Hypothalamus (tissue), 51 donors: ENCODE measurements around the gene METRNL.
"Not testable (repeated sequence)": the region's sequence is repeated elsewhere in the genome, so short reads cannot be mapped to it uniquely, and the experiment has no call there.

Source experiments
- DNase-seq, 51 donors: peaks; one replicate each; lab custom pipeline; 2025; lab: John Stamatoyannopoulos, UW

Gene METRNL

DNA sequence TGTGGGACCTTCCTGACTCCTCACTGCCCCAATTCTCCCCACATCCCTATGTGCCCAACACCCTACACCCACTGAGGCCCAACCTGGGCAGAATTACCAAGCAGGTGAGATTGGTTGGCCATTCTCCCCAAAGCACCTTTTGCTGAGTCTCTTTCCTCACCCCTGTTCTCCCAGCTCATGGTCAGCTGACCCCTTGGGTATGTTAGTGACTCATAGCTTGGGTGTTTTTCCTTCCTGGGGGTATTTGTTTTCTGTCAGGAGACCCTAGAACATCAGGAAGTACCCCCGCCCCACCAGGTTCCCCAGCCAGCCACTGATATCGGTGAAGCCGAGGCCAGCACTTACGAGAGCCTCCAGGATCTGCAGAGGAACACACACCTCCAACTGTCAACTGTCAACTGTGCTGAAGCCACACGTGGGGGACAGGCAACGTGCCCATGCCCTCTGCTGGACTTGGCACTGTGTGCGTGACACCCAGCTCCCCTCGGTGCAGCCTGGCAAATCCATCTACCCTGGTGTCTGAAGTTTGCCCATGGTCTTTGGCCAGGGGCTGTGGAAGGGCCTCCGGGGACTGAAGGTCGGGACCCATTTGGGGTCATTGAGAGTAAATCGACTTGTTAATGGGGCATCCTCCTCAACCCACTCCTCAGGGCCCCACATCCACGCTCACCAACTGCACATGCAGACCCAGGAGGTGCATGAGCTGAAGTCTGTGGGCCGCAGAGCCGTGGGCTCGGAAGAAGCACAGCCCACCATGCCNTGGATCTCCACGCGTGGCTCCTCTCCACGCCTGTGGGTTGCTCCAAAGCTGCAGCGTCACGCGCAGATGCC lies 53.1 kb downstream of the METRNL start:
- no peak for DNase-seq

DNA sequence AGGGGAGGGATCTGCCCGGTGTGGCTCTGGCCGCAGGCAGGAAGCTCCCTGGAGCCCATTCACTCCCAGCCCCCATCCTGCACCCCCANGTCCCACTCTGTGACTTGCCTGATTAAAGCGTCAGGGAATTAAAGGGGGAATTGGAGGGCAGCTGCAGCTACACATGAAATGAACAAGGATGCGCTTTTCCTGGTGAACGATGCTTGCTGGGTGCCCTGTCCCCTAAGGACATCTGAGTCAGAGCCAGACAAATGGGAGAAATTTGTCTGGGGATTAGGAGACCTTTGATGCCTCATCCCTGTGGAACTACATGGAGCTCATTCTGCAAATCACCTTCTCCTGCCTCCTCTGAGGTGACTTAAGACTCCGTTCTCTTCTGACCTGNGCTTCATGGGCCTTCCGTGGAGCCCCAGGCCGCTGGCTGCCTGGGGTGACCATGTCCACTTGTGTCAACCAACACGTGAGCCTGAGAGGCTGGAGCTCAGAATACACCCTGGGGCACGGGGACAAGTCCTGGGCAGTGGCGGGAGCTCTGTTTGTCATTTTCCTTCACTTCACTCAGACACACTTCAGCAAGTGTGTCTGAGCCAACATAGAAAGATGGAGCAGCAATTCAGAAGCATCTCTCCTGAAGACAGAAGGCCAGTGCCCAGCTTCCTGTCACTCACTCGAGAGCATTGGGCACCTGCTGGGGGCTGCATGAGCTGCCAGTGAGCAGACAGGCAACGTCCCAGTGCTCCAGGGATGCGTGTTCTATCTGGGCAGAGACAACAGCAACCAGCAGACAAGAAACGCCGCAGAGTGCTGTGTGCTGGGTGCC lies 54.1 kb downstream of the METRNL start:
- no peak for DNase-seq

DNA sequence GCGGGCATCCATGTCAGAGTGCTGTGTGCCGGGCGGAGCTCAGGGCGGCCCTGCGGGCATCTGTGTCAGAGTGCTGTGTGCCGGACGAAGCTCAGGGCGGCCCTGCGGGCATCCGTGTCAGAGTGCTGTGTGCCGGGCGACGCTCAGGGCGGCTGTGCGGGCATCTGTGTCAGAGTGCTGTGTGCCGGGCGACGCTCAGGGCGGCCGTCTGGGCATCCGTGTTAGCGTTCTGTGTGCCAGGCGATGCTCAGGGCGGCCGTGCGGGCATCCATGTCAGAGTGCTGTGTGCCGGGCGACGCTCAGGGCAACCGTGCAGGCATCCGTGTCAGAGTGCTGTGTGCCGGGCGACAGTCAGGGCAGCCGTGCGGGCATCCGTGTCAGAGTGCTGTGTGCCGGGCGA lies 55.0 kb downstream of the METRNL start:
- not testable (repeated sequence) for DNase-seq

DNA sequence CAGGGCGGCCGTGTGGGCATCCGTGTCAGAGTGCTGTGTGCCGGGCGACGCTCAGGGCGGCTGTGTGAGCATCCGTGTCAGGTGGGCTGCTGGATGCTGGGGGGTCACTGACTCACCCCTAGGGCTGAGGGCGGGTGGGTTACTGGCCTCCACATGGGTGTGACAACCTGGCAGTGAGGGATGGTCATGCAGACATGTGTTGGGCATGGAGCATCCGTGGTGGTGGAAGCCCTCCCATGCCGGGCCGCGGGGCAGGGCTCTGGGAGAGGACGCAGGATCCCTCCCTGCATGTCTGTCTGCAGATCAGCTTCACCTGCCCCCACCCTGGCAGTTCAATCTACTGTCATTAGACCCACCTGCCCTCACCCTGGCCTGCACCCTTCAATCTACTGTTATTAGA lies 56.3 kb downstream of the METRNL start:
- no peak for DNase-seq

DNA sequence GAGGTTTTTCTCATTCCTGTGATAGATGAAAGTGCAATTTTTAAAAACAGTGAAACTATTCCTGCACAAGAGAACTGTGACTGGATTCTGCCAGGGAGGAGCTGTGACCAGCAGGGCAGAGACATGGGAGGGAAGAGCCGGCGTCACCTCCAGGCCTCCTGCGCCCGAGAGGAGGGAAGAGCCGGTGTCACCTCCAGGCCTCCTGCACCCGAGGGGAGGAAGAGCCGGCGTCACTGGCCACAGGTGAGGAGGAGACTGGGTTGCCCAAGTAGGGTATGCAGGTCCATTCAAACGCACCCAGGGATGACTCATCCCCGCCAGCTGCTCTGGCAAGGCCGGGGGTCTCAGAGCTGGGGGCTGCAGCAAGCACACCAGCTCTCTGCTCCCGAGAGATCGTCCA lies 56.7 kb downstream of the METRNL start:
- no peak for DNase-seq

DNA sequence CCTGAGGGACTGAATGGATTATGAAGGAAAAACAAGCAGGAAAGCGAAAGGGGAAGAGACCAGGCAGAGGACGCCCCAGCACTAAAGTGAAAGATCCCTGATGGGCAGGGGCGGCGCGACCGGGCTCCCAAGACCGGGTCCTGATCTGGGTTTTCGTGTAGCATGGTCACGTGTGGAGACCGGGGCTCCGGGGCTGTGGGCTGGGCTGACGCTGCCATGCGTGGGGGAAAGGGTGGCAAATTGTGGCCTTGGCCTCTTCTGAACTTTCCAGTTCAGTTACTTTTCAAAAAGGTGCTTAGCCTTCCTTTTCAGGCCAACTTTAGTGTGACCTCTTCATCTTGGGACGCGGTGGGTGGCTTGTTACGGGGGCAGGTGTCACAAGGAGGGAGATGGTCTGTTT lies 57.5 kb downstream of the METRNL start:
- DNase-seq, result no peak

DNA sequence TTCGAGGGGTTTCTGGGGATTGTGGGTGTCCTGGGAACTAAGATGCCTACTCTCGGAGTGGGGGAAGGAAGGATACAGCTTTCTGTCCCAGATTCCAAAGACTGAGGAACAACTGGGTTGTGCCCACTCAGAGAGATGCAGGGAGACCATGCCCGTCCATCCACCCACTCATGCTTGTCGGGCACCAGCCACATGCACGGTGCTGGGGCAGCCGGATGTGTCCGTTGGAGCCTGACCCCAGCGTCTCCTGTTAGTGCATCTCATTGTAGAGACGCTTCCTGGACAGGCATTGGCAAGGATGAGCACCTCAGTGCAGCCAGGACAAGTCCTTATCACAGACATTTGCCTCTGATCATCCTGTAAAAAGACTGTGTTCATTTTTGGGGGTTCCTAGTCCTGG lies 58.1 kb downstream of the METRNL start:
- DNase-seq, result no peak

DNA sequence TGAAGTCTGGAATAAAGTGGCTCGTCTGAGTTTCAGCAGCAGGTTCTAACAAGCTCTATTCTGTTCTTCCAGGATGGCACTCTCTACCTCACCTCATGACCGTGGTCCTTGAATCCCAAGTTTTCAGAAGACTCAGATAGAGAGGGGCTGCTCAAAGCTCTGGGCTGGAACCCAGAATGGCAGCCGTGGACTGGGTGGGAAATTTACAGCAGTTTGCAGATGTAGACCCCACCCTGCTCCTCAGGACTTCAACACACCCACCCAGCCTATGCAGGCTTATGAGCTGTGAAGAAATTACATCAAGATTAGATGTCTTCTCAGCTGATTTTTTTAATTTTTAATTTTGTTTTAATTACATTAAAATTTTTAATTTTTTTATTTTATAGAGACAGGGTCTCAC lies 59.4 kb downstream of the METRNL start:
- no peak for DNase-seq

DNA sequence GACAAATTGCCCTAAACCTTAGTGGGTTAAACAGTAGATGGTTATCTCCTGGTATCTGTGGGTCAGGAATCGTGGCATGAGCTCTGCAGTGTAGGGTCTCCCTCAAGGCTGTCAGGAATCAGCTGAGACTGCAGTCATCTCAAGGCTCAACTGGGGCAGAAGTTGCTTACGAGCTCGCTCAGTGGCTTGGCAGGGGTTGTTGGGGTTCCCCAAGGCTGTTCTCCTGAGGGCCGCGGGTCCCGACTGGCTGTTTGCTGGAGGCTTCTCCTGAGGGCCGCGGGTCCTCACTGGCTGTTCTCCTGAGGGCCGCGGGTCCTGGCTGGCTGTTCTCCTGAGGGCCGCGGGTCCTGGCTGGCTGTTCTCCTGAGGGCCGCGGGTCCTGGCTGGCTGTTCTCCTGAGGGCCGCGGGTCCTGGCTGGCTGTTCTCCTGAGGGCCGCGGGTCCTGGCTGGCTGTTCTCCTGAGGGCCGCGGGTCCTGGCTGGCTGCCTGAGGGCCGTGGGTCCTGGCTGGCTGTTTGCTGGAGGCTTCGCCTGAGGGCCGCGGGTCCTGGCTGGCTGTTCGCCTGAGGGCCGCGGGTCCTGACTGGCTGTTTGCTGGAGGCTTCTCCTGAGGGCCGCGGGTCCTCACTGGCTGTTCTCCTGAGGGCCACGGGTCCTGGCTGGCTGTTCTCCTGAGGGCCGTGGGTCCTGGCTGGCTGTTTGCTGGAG lies 60.3 kb downstream of the METRNL start:
- not testable (repeated sequence) for DNase-seq

DNA sequence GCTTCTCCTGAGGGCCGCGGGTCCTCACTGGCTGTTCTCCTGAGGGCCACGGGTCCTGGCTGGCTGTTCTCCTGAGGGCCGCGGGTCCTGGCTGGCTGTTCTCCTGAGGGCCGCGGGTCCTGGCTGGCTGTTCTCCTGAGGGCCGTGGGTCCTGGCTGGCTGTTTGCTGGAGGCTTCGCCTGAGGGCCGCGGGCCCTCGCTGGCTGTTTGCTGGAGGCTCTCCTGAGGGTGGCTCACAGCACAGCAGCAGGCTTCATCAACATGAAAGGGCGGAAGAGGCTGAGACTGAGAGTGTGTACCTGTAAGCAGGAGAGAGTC lies 60.8 kb downstream of the METRNL start:
- not testable (repeated sequence) for DNase-seq

DNA sequence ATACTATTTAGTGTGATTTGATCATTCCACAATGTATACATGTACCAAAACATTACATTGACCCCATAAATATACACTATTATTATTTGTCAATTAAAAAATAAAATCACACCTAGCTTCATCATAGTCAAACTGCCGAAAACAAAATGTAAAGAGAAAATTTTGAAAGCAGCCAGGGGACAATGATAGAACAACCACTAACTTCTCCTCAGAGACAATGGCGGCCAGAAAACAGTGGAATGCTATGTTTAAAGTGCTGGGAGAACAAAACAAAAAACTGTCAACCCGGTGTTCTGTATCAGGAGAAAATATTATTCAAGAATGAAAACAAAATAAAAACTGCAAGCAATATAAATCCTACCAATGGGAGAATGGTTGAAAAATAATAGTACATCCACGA lies 63.2 kb downstream of the METRNL start:
- DNase-seq, result no peak

DNA sequence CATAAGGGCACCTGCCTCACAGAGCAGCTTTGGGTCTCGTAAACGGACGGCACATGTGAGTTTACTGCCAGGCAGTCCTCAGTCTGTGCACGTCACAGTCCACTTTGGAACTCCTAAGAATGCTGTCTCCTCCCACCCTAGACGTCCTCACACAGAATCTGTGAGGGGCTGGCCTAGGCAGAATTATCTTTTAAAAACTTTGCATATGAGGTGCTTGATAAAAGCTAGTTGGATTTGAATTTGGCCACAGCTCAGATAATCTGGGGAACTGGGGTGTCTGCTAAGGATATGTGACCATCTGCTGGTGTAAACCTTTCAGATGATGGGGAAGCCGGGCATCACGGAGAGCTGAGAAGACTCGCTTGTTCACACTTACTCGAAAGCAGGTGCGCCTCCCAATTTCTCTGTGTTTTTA lies 64.4 kb downstream of the METRNL start:
- DNase-seq, result no peak
